K562 (cell line): ENCODE results near the gene SLC9A1. TPM values are rescaled to one million over a fixed set of nuclear protein-coding genes. Genes with fewer than 3 reads are reported as not detected.

Experiments
- AFF1 ChIP-seq, 2 experiments: fragments of 450-650 bp; IDR thresholded peaks; 2 replicates each; pipeline ENCODE4 v1.6.1; 2018; ENCODE audit warnings: mild to moderate bottlenecking in 2 of 2, low read depth in 1 of 2; ENCODE audit not compliant: partially characterized antibody in 2 of 2
- CHD1 ChIP-seq: fragments of 200-600 bp; sonication (generic); IDR thresholded peaks from one replicate; pipeline ENCODE4 v1.6.1; 2012; ENCODE audit warnings: mild to moderate bottlenecking, moderate library complexity, low read length, inconsistent platforms
- CREM ChIP-seq: IDR thresholded peaks from 2 replicates; pipeline ENCODE4 v1.6.1; 2014; ENCODE audit warnings: antibody characterized with exemption, low read depth
- ETS2 ChIP-seq: IDR thresholded peaks from 2 replicates; pipeline ENCODE4 v1.6.1; 2016; ENCODE audit warnings: borderline replicate concordance, missing genetic modification characterization, mild to moderate bottlenecking, moderate library complexity, missing compliant biosample characterization; ENCODE audit not compliant: poor library complexity, severe bottlenecking
- FIP1L1 ChIP-seq: fragments of 200-400 bp; formaldehyde crosslinking; IDR thresholded peaks from 2 replicates; pipeline ENCODE4 v1.6.1; 2018; ENCODE audit warnings: mild to moderate bottlenecking, low read depth, low read length; ENCODE audit not compliant: poor library complexity, severe bottlenecking
- FUS ChIP-seq: fragments of 200-400 bp; formaldehyde crosslinking; optimal IDR thresholded peaks from 2 replicates; pipeline ENCODE3; 2017; ENCODE audit warnings: low read depth, low read length
- HNRNPH1 ChIP-seq: fragments of 200-400 bp; formaldehyde crosslinking; optimal IDR thresholded peaks from 2 replicates; pipeline ENCODE3; 2017; ENCODE audit warnings: low read depth, mild to moderate bottlenecking, low read length, moderate library complexity
- HOXB6 ChIP-seq: fragments of 250-450 bp; sonication (Bioruptor Pico); IDR thresholded peaks from 2 replicates; pipeline ENCODE4 v1.5.1; 2022; ENCODE audit warnings: mild to moderate bottlenecking, borderline replicate concordance
- ILF3 ChIP-seq: fragments of 450-650 bp; IDR thresholded peaks from 2 replicates; pipeline ENCODE4 v1.6.1; 2018; ENCODE audit warnings: antibody characterized with exemption, mild to moderate bottlenecking, moderate library complexity, borderline replicate concordance
- KLF6 ChIP-seq: fragments of 250-450 bp; sonication (Bioruptor Pico); IDR thresholded peaks from 2 replicates; pipeline ENCODE4 v1.4.0; 2020; ENCODE audit warnings: mild to moderate bottlenecking, moderate library complexity, borderline replicate concordance
- LCOR ChIP-seq: sonication (generic); formaldehyde crosslinking; IDR thresholded peaks from 2 replicates; pipeline ENCODE4 v1.8.0; 2022; ENCODE audit warnings: mild to moderate bottlenecking, missing genetic modification reagents
- MAFG ChIP-seq: fragments of 450-650 bp; conservative IDR thresholded peaks from 2 replicates; pipeline ENCODE4 v1.6.1; 2016; ENCODE audit warnings: missing genetic modification characterization, missing compliant biosample characterization
- MAX ChIP-seq: sonication (generic); formaldehyde crosslinking; IDR thresholded peaks from 2 replicates; pipeline ENCODE4 v1.9.0; 2022; ENCODE audit warnings: mild to moderate bottlenecking, missing genetic modification reagents
- MLX ChIP-seq, 2 experiments: fragments of 450-650 bp in 1 of 2; sonication (generic) in 1 of 2; formaldehyde crosslinking; conservative IDR thresholded peaks; 2 replicates each; pipeline versions ENCODE4 v1.4.0 to v1.8.1; 2020 to 2022; ENCODE audit warnings: mild to moderate bottlenecking in 1 of 2, missing genetic modification reagents in 1 of 2
- MYC ChIP-seq, 2 experiments: fragments of 250-450 bp in 1 of 2; sonication (Bioruptor Pico) in 1 of 2; IDR thresholded peaks; 2 replicates each; pipeline versions ENCODE4 v1.5.1 to v1.6.1; 2012 to 2021; ENCODE audit warnings: low read depth in 2 of 2, borderline replicate concordance in 1 of 2, improper control_type of control experiment in 1 of 2, low read length in 1 of 2, mild to moderate bottlenecking in 1 of 2, moderate library complexity in 1 of 2
- PHB2 ChIP-seq: fragments of 450-650 bp; IDR thresholded peaks from 2 replicates; pipeline ENCODE4 v1.6.1; 2017; ENCODE audit warnings: low read depth
- SP1 ChIP-seq: sonication (generic); formaldehyde crosslinking; IDR thresholded peaks from 2 replicates; pipeline ENCODE4 v1.8.1; 2022; ENCODE audit warnings: mild to moderate bottlenecking, missing genetic modification reagents
- SRSF1 ChIP-seq: fragments of 200-400 bp; formaldehyde crosslinking; IDR thresholded peaks from 2 replicates; pipeline ENCODE4 v1.6.1; 2017; ENCODE audit warnings: mild to moderate bottlenecking, low read depth, low read length, moderate library complexity
- TEAD2 ChIP-seq: fragments of 450-650 bp; IDR thresholded peaks from 2 replicates; pipeline ENCODE4 v1.6.1; 2016; ENCODE audit warnings: missing genetic modification characterization, control low read depth, missing compliant biosample characterization
- TGIF2 ChIP-seq: sonication (generic); formaldehyde crosslinking; IDR thresholded peaks from 2 replicates; pipeline ENCODE4 v1.8.1; 2022; ENCODE audit warnings: mild to moderate bottlenecking, missing genetic modification reagents, moderate library complexity
- YY1 ChIP-seq, 3 experiments: IDR thresholded peaks; 2 replicates each; pipeline ENCODE4 v1.6.1; 2011; ENCODE audit warnings: low read length in 2 of 3, mild to moderate bottlenecking in 2 of 3, moderate library complexity in 2 of 3, borderline replicate concordance in 1 of 3, control low read depth in 1 of 3, low read depth in 1 of 3; ENCODE audit not compliant: insufficient read depth in 3 of 3, insufficient replicate concordance in 2 of 3, control insufficient read depth in 1 of 3, insufficient read length in 1 of 3; ENCODE audit errors: extremely low read depth in 1 of 3
- ZBTB8A ChIP-seq: fragments of 450-650 bp; IDR thresholded peaks from 2 replicates; pipeline ENCODE4 v1.6.1; 2018; ENCODE audit warnings: mild to moderate bottlenecking, moderate library complexity; ENCODE audit not compliant: partially characterized antibody
- ZNF134 ChIP-seq: fragments of 250-450 bp; sonication (Bioruptor Pico); conservative IDR thresholded peaks from 2 replicates; pipeline ENCODE4 v1.4.0; 2020
- ZNF75A ChIP-seq: fragments of 450-650 bp; formaldehyde crosslinking; IDR thresholded peaks from 2 replicates; pipeline ENCODE4 v1.4.0; 2020; ENCODE audit warnings: mild to moderate bottlenecking
- polyA plus RNA-seq, 8 experiments: library from polyadenylated mRNA; depleted of rRNA in 4 of 8; stranded (reverse) in 5 of 8; unstranded in 3 of 8; fragments of >200 nt; fragmentation: Nextera tagmentation in 2 of 8; fragmentation: Illumina TruSeq in 1 of 8; extraction: Ambion mirVana in 2 of 8; extraction: Trizol in 1 of 8; gene quantifications; 2 replicates each; pipeline versions ENCODE4 v1.2.1 to v1.2.3, GENCODE V29; 2011 to 2014; ENCODE audit warnings: inconsistent platforms in 1 of 8, missing spikeins in 1 of 8
- total RNA-seq, 7 experiments: library from RNA; depleted of rRNA in 6 of 7; stranded (reverse); fragments of >200 nt in 6 of 7; fragmentation: Illumina TruSeq in 2 of 7; extraction: Trizol in 2 of 7; gene quantifications; 2 replicates each; pipeline versions ENCODE4 v1.2.1 to v1.2.3, GENCODE V29; 2011 to 2021; ENCODE audit warnings: low replicate concordance in 1 of 7

The SLC9A1 gene
- total and polyA plus RNA-seq, 9 of the 15 experiments (the other 6 are each of a cell fraction or from before 2014, with no cell fraction given): 0.59 to 14.4 (median 2.0) TPM

- TF ChIP-seq FIP1L1: no peak
- no peak for TF ChIP-seq SRSF1
- no peak for TF ChIP-seq TGIF2 (CRISPR knock-in tag)
- 0 out of 2 replicates have a peak, but pooled peaks have one; percentile 28 for TF ChIP-seq MAX (CRISPR knock-in tag)
- TF ChIP-seq TEAD2 (tag): no peak
- TF ChIP-seq ZNF75A (CRISPR knock-in tag): no peak
- peak in 1 of 3 experiments; percentile 68 for TF ChIP-seq YY1 (IDR thresholded peaks at IDR 0.05; ENCODE audit: borderline replicate concordance in 1 of 3, control insufficient read depth in 1 of 3, extremely low read depth in 1 of 3, insufficient read depth in 3 of 3, insufficient read length in 1 of 3, insufficient replicate concordance in 2 of 3, low read depth in 1 of 3, low read length in 2 of 3)
- no peak for TF ChIP-seq FUS
- no peak for TF ChIP-seq SP1 (CRISPR knock-in tag)
- peak; percentile 57 for TF ChIP-seq MYC (IDR thresholded peaks at IDR 0.05; ENCODE audit: low read depth, low read length)
- TF ChIP-seq MYC (CRISPR knock-in tag; IDR thresholded peaks at IDR 0.05; ENCODE audit: borderline replicate concordance, low read depth): no peak
- no peak for TF ChIP-seq KLF6 (CRISPR knock-in tag)
- no peak for TF ChIP-seq HNRNPH1
- no peak for TF ChIP-seq ZBTB8A
- TF ChIP-seq ZNF134: no peak
- no peak for TF ChIP-seq CHD1
- TF ChIP-seq MLX (CRISPR knock-in tag; conservative IDR thresholded peaks at IDR 0.05): no peak
- TF ChIP-seq PHB2: no peak
- no peak for TF ChIP-seq ETS2 (tag)
- TF ChIP-seq LCOR: no peak
- TF ChIP-seq CREM: peak; percentile 32; the same call in 1 of the 2 replicates
- no peak for TF ChIP-seq AFF1 (IDR thresholded peaks at IDR 0.05; ENCODE audit: low read depth in 1 of 2, partially characterized antibody in 2 of 2)
- TF ChIP-seq HOXB6 (CRISPR knock-in tag): no peak
- no peak for TF ChIP-seq ILF3
- TF ChIP-seq MAFG (tag): peak; percentile 91
Measured at GRCh38 chr1:27145934-27146354, 9.0 kb downstream of the SLC9A1 start (continued).
